Gastrocnemius medialis (tissue), 4 donors: ENCODE data around the gene SLC35B2. TPM values are rescaled to one million over a fixed set of nuclear protein-coding genes. Genes with fewer than 3 reads are reported as not detected.

ENCODE experiments used
- ATAC-seq, 2 donors: fragments of 150-250 bp; one replicate each; pipeline ENCODE4 v1.9.1; 2016
- DNase-seq, 2 donors: peaks; one replicate each; pipeline ENCODE4 v3.0.0-alpha.2; 2019
- H3K27ac ChIP-seq, 4 donors: fragments of 200-600 bp; sonication (generic); 1 replicate in 1 of 4; 2 replicates in 3 of 4; pipeline ENCODE4 v1.5.1; 2016 to 2018; ENCODE audit warnings: mild to moderate bottlenecking in 2 of 4, moderate library complexity in 1 of 4
- H3K27me3 ChIP-seq, 3 donors: fragments of 200-600 bp; sonication (generic) in 2 of 3; 1 replicate in 1 of 3; 2 replicates in 2 of 3; pipeline versions ENCODE4 v1.5.1 to v1.6.0; 2016 to 2019; ENCODE audit warnings: mild to moderate bottlenecking in 1 of 3, moderate library complexity in 1 of 3
- H3K36me3 ChIP-seq, 2 donors: fragments of 200-600 bp; sonication (generic) in 1 of 2; one replicate each; pipeline ENCODE4 v1.5.1; 2017 to 2018
- H3K4me1 ChIP-seq, 2 donors: fragments of 200-600 bp; sonication (generic) in 1 of 2; one replicate each; pipeline ENCODE4 v1.5.1; 2016 to 2017; ENCODE audit warnings: mild to moderate bottlenecking in 2 of 2
- H3K4me3 ChIP-seq, 4 donors: fragments of 200-600 bp; sonication (generic) in 3 of 4; 1 replicate in 1 of 4; 2 replicates in 3 of 4; pipeline ENCODE4 v1.5.1; 2016 to 2019; ENCODE audit warnings: mild to moderate bottlenecking in 2 of 4
- H3K9me3 ChIP-seq, 3 donors: fragments of 200-600 bp; sonication (generic) in 2 of 3; 1 replicate in 1 of 3; 2 replicates in 2 of 3; pipeline ENCODE4 v1.5.1; 2016 to 2019
- CTCF ChIP-seq, 5 experiments: fragments of 450-650 bp in 3 of 5; fragments of 200-600 bp in 2 of 5; sonication (generic) in 2 of 5; IDR thresholded peaks in 4 of 5; conservative IDR thresholded peaks in 1 of 5; 1 replicate in 4 of 5; 2 replicates in 1 of 5; pipeline ENCODE4 v1.5.1; 2016 to 2019; ENCODE audit warnings: antibody characterized with exemption in 5 of 5, mild to moderate bottlenecking in 3 of 5, moderate library complexity in 3 of 5
- POLR2A ChIP-seq, 2 donors: fragments of 450-650 bp; IDR thresholded peaks; one replicate each; pipeline ENCODE4 v1.6.1; 2017; ENCODE audit warnings: antibody characterized with exemption in 2 of 2, mild to moderate bottlenecking in 2 of 2, moderate library complexity in 2 of 2
- in situ Hi-C, 4 donors: fragments of 200-750 bp; cut with MboI; loops; one replicate each; pipeline versions ENCODE4 v1.15.0 to v1.8.0; 2017; ENCODE audit warnings: low sequenced_read_pairs in 4 of 4
- intact Hi-C: fragments of 100-400 bp; cut with DNase I; formaldehyde crosslinking; loops from one replicate; pipeline ENCODE4 v1.15.1; 2023; ENCODE audit warnings: low total_unique reads
- total RNA-seq, 4 donors: library from RNA; depleted of rRNA; stranded (reverse); fragments of >200 nt; gene quantifications; one replicate each; pipeline versions ENCODE4 v1.1.0 to v1.2.3, GENCODE V29; 2016

Gene SLC35B2
- 10 to 100 TPM; 14.9 to 35.9 (median 21.4) TPM for total RNA-seq

- H3K27me3 ChIP-seq = no peaks in the 10 kb centered on the region
- TF ChIP-seq CTCF (IDR thresholded peaks at IDR 0.05 in 4 of 5, conservative IDR thresholded peaks at IDR 0.05 in 1 of 5) (peak; percentile 54 to 99 (median 90)), POLR2A (IDR thresholded peaks at IDR 0.05) (peak; percentile 75 to 77)
- H3K36me3 ChIP-seq = peaks cover 2 to 35% of the 10 kb centered on the region in 2 donors
- DNase-seq (peak in 1 of 2 donors; percentile 58), ATAC-seq (peak; percentile 73 to 81)
- in situ Hi-C loops (no loop called here), intact Hi-C loops (loop anchor here (1.0 kb wide), 2 partner anchors 23 to 85 kb away; no protein-coding TSS in a partner anchor)
- peaks cover 8 to 12% of the 10 kb centered on the region in 2 donors for H3K4me1 ChIP-seq
- H3K4me3 ChIP-seq = peak within 1 kb of the TSS; percentile 77 to 99 (median 88)
- H3K27ac ChIP-seq = peak within 1 kb of the TSS; percentile 87 to 97 (median 92)
- no peaks in the 10 kb centered on the region for H3K9me3 ChIP-seq
Measured at GRCh38 chr6:44257025-44257752, at the start of gene SLC35B2. SLC35B2 (minus strand) TSS chr6:44257528; CDS start chr6:44257410, 118 bp downstream.

GRCh38 chr6:44306710-44307109 lies 49.4 kb upstream of the SLC35B2 start:
- H3K27ac ChIP-seq = no peak overlapping the region
- intact Hi-C loops = no loop called here
- no peaks in the 10 kb centered on the region for H3K9me3 ChIP-seq
- DNase-seq (no peak), ATAC-seq (no peak)
- in situ Hi-C loops = no loop called here
- H3K36me3 ChIP-seq = peaks cover 2 to 86% of the 10 kb centered on the region in 2 donors
- no peaks in the 10 kb centered on the region for H3K27me3 ChIP-seq
- no peak overlapping the region for H3K4me3 ChIP-seq
- TF ChIP-seq CTCF (IDR thresholded peaks at IDR 0.05 in 4 of 5, conservative IDR thresholded peaks at IDR 0.05 in 1 of 5) (no peak), POLR2A (IDR thresholded peaks at IDR 0.05) (no peak)
- H3K4me1 ChIP-seq = no peaks in the 10 kb centered on the region

GRCh38 chr6:44305200-44305725 lies 47.9 kb upstream of the SLC35B2 start:
- in situ Hi-C loops (no loop called here), intact Hi-C loops (loop anchor here (2.0 kb wide), 1 partner anchor 36 kb away; no protein-coding TSS in a partner anchor)
- peaks cover 0 to 88% of the 10 kb centered on the region in 2 donors for H3K36me3 ChIP-seq
- DNase-seq (no peak), ATAC-seq (no peak)
- no peaks in the 10 kb centered on the region for H3K9me3 ChIP-seq
- no peaks in the 10 kb centered on the region for H3K4me1 ChIP-seq
- TF ChIP-seq CTCF (IDR thresholded peaks at IDR 0.05 in 4 of 5, conservative IDR thresholded peaks at IDR 0.05 in 1 of 5) (no peak), POLR2A (IDR thresholded peaks at IDR 0.05) (no peak)
- no peak overlapping the region for H3K4me3 ChIP-seq
- H3K27ac ChIP-seq = no peak overlapping the region
- no peaks in the 10 kb centered on the region for H3K27me3 ChIP-seq

- no peaks in the 10 kb centered on the region for H3K4me1 ChIP-seq
- no peak for DNase-seq
- intact Hi-C loops = loop anchor here (2.0 kb wide), 1 partner anchor 36 kb away; no protein-coding TSS in a partner anchor
Measured at GRCh38 chr6:44304282-44305199, 47.2 kb upstream of the SLC35B2 start.

More at GRCh38 chr6:44304282-44305199, 47.2 kb upstream of the SLC35B2 start:
- Histone ChIP-seq H3K36me3 (peaks cover 0 to 81% of the 10 kb centered on the region in 2 donors), H3K4me3 (no peak overlapping the region), H3K27me3 (no peaks in the 10 kb centered on the region), H3K9me3 (no peaks in the 10 kb centered on the region), H3K27ac (no peak overlapping the region)
- ATAC-seq = peak in 1 of 2 donors; percentile 49
- in situ Hi-C loops = no loop called here
- TF ChIP-seq CTCF (IDR thresholded peaks at IDR 0.05 in 4 of 5, conservative IDR thresholded peaks at IDR 0.05 in 1 of 5) (peak; percentile 26 to 64 (median 54)), POLR2A (IDR thresholded peaks at IDR 0.05) (no peak)
